ENCODE measurements around the gene PEX7.

DNA sequence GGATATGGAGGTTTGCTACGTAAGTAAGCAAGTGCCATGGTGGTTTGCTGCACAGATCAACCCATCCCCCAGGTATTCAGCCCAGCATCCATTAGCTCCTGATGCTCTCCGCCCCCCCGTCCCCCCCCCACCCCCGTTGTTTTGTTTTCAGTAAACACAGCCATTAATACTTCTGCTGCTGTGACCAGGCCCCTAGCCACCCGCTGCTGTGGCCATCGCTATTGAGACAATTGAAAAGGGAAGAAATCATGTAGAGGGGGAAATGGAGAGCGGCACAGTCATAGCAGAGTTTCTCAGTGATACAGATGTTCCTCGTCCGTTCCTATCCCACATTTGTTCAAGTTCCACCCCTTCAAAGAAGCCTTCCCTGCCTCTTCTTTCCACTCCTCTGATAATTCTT lies 124.6 kb downstream of the PEX7 start:
- TF ChIP-seq, protein P1, sequence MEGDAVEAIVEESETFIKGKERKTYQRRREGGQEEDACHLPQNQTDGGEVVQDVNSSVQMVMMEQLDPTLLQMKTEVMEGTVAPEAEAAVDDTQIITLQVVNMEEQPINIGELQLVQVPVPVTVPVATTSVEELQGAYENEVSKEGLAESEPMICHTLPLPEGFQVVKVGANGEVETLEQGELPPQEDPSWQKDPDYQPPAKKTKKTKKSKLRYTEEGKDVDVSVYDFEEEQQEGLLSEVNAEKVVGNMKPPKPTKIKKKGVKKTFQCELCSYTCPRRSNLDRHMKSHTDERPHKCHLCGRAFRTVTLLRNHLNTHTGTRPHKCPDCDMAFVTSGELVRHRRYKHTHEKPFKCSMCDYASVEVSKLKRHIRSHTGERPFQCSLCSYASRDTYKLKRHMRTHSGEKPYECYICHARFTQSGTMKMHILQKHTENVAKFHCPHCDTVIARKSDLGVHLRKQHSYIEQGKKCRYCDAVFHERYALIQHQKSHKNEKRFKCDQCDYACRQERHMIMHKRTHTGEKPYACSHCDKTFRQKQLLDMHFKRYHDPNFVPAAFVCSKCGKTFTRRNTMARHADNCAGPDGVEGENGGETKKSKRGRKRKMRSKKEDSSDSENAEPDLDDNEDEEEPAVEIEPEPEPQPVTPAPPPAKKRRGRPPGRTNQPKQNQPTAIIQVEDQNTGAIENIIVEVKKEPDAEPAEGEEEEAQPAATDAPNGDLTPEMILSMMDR (IDR thresholded peaks at IDR 0.05; ENCODE audit: low read depth, low read length), result no peak
- TF ChIP-seq POLR2A (IDR thresholded peaks at IDR 0.05; ENCODE audit: extremely low read depth, insufficient read length), result no peak

Data from NB4 (cell line).